Neural cell (in vitro differentiated cells): ENCODE results near the gene CAT.

Experiments used
- EP300 ChIP-seq: fragments of 450-650 bp; conservative IDR thresholded peaks from 2 replicates; pipeline ENCODE4 v1.6.1; 2014; ENCODE audit warnings: antibody characterized with exemption, mild to moderate bottlenecking, moderate library complexity; ENCODE audit not compliant: poor library complexity, severe bottlenecking
- EZH2 ChIP-seq: fragments of 200-600, 300-800 bp; shearing (Covaris generic), sonication (generic); IDR thresholded peaks from 2 replicates; pipeline ENCODE4 v1.6.1; 2014; ENCODE audit warnings: antibody characterized with exemption, low read length, borderline replicate concordance, mild to moderate bottlenecking; ENCODE audit not compliant: insufficient read depth, poor library complexity, severe bottlenecking
- MXI1 ChIP-seq: fragments of 450-650 bp; conservative IDR thresholded peaks from 2 replicates; pipeline ENCODE4 v1.6.1; 2014; ENCODE audit warnings: antibody characterized with exemption, mild to moderate bottlenecking; ENCODE audit not compliant: poor library complexity, severe bottlenecking
- POLR2AphosphoS5 ChIP-seq: IDR thresholded peaks from 2 replicates; pipeline ENCODE4 v1.6.1; 2012
- RAD21 ChIP-seq: fragments of 450-650 bp; conservative IDR thresholded peaks from 2 replicates; pipeline ENCODE4 v1.6.1; 2014; ENCODE audit warnings: antibody characterized with exemption, mild to moderate bottlenecking, moderate library complexity
- SMC3 ChIP-seq: fragments of 450-650 bp; conservative IDR thresholded peaks from 2 replicates; pipeline ENCODE4 v1.6.1; 2014; ENCODE audit warnings: antibody characterized with exemption, mild to moderate bottlenecking, moderate library complexity; ENCODE audit not compliant: poor library complexity
- TAF1 ChIP-seq: IDR thresholded peaks from 2 replicates; pipeline ENCODE4 v1.6.1; 2012; ENCODE audit warnings: low read depth
- TF ChIP-seq, protein P1 (sequence below): fragments of 450-650 bp; IDR thresholded peaks from 2 replicates; pipeline ENCODE4 v1.5.1; 2014; ENCODE audit warnings: antibody characterized with exemption, mild to moderate bottlenecking, moderate library complexity; ENCODE audit not compliant: poor library complexity, severe bottlenecking
- TF ChIP-seq, protein P2 (sequence below): IDR thresholded peaks from 2 replicates; pipeline ENCODE4 v1.6.1; 2012; ENCODE audit warnings: borderline replicate concordance

DNA sequence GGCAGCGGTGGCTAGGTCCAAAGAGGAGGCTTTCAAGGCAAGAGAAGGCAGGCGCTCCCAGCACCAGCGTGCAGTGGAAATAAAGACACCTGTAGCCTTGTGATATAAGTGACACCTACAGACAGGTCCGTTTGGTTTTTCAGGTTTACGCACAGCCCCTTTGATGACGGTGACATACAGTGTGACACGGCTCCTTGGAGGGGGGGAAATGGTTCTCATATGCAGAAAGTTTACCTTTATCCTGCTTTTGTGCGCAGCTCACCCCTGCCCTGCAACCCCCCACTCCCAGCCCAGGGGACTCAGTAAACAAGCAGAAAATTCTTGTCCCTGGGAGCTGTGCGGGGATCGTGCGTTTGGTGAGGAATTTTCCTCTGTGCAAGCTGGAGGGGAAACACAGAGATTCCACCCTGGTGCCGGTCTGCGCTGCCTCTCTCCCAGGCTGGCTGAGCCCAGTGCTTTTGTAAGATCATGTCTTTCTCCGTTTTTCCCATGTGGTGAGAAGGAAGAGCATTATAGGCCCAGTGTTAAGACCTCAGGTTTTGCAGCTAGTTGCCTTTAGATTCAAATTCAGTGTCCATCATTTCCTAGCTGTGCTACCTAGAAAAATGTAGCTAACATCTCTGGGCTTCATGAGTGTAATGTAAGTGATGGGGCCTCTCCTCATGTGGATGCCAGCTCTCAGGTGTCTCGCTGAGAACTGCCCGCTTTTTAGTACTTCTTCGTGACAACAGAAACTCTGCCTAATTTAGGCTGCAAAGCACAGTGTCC lies 75.1 kb downstream of the CAT start, which contains the start of gene ELF5:
- TF ChIP-seq, protein P1, sequence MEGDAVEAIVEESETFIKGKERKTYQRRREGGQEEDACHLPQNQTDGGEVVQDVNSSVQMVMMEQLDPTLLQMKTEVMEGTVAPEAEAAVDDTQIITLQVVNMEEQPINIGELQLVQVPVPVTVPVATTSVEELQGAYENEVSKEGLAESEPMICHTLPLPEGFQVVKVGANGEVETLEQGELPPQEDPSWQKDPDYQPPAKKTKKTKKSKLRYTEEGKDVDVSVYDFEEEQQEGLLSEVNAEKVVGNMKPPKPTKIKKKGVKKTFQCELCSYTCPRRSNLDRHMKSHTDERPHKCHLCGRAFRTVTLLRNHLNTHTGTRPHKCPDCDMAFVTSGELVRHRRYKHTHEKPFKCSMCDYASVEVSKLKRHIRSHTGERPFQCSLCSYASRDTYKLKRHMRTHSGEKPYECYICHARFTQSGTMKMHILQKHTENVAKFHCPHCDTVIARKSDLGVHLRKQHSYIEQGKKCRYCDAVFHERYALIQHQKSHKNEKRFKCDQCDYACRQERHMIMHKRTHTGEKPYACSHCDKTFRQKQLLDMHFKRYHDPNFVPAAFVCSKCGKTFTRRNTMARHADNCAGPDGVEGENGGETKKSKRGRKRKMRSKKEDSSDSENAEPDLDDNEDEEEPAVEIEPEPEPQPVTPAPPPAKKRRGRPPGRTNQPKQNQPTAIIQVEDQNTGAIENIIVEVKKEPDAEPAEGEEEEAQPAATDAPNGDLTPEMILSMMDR, result no peak
- no peak for TF ChIP-seq TAF1
- no peak for TF ChIP-seq POLR2AphosphoS5
- TF ChIP-seq, protein P2, sequence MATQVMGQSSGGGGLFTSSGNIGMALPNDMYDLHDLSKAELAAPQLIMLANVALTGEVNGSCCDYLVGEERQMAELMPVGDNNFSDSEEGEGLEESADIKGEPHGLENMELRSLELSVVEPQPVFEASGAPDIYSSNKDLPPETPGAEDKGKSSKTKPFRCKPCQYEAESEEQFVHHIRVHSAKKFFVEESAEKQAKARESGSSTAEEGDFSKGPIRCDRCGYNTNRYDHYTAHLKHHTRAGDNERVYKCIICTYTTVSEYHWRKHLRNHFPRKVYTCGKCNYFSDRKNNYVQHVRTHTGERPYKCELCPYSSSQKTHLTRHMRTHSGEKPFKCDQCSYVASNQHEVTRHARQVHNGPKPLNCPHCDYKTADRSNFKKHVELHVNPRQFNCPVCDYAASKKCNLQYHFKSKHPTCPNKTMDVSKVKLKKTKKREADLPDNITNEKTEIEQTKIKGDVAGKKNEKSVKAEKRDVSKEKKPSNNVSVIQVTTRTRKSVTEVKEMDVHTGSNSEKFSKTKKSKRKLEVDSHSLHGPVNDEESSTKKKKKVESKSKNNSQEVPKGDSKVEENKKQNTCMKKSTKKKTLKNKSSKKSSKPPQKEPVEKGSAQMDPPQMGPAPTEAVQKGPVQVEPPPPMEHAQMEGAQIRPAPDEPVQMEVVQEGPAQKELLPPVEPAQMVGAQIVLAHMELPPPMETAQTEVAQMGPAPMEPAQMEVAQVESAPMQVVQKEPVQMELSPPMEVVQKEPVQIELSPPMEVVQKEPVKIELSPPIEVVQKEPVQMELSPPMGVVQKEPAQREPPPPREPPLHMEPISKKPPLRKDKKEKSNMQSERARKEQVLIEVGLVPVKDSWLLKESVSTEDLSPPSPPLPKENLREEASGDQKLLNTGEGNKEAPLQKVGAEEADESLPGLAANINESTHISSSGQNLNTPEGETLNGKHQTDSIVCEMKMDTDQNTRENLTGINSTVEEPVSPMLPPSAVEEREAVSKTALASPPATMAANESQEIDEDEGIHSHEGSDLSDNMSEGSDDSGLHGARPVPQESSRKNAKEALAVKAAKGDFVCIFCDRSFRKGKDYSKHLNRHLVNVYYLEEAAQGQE, result no peak
- TF ChIP-seq EZH2, result no peak
- no peak for TF ChIP-seq EP300
- TF ChIP-seq RAD21, result no peak
- no peak for TF ChIP-seq MXI1
- TF ChIP-seq SMC3, result no peak
